ENCODE measurements around the gene TRNT1. TPM values are rescaled to one million over a fixed set of nuclear protein-coding genes. Genes with fewer than 3 reads are reported as not detected.

TRNT1 gene
- total RNA-seq, 2 experiments from 2014 or later: 29.5 to 32.4 TPM

DNA sequence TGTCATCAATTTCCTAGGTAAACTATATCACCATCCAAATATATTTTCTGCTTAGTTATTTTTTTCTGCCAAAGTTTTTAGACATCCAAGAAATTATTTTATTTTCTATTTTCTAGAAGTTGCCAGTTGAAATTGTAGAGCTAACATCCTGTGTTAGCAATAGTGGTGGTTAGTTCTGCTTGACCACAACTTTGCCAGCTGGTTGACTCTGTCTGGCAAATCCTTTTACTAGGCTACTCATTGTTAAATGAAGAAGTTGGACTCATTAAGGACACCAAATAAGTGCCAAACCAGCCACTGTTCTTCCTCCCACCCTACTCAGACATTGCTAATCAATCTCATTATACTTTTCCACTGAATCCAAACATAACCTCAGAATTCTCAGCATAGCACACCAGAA is 68.1 kb downstream of the TRNT1 start:
- Mint-ChIP-seq H3K27ac (no peak overlapping the region), H3K36me3 (ENCODE audit: low read depth) (no peaks in the 10 kb centered on the region), H3K4me1 (peaks cover 23% of the 10 kb centered on the region), H3K27me3 (peaks cover 5% of the 10 kb centered on the region), H3K4me3 (no peak overlapping the region), H3K9me3 (no peaks in the 10 kb centered on the region)
- no peak for DNase-seq
- ChIA-PET CTCF (no interaction called here), POLR2A (no interaction called here)

DNA sequence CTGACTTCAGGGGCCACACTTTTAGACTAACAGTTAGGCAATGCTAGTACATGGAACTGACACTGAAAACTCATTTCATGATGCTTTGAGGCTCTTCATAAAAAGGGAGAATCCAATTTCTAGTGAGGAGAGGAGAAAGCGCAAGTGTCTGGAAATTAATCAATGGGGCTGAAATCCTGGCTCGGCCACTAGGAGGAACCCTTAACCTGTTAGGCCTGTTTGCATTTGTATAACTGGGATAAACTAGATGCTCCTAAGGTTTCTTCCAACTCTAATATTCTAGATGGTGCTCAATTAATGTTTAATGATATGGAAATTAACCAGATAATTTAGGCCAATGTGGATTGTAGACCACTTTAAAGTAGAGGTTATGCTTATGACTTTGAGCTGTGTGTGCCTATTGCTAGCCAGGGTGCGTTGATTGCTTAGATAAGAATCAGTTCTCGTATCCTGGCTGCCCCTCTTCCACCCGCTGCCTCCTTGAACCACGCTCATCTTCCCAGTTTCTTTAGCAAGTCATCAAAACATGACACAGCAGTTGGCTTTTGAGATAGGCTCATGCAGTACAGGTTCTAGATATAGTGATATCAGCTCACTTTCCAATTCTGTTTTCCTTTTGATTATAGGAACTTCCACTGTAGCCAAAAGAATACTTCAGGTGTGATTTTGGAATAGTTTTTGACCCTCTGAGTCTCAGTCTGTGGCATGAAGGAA is 69.6 kb downstream of the TRNT1 start:
- Mint-ChIP-seq H3K9me3 (no peaks in the 10 kb centered on the region), H3K4me3 (no peak overlapping the region), H3K4me1 (peaks cover 23% of the 10 kb centered on the region), H3K27me3 (peaks cover 5% of the 10 kb centered on the region), H3K27ac (no peak overlapping the region), H3K36me3 (ENCODE audit: low read depth) (no peaks in the 10 kb centered on the region)
- CTCF ChIA-PET: interaction anchor here (0.8 to 1.4 kb wide), 3 partner anchors 9 to 802 kb away, joined by 3 to 6 read pairs (median 5); no protein-coding TSS in a partner anchor
- POLR2A ChIA-PET: no interaction called here
- no peak for DNase-seq

Other genes starting within 250 kb of the TRNT1 start
- not detected for gene IL5RA, start 16.6 kb upstream of the TRNT1 start, total RNA-seq
- 10 to 100 TPM; 62.8 to 74.4 TPM for gene CRBN, start 52.8 kb downstream of the TRNT1 start, total RNA-seq